ENCODE results near the gene SHANK1. TPM values are rescaled to one million over a fixed set of nuclear protein-coding genes. Genes with fewer than 3 reads are reported as not detected.

The SHANK1 gene
- total RNA-seq, 4 donors from 2014 or later, result 4.0 to 6.5 TPM; not detected in 2

- no peak for TF ChIP-seq CTCF (IDR thresholded peaks at IDR 0.05)
- H3K36me3 ChIP-seq, result no peaks in the 10 kb centered on the region
- no peaks in the 10 kb centered on the region for H3K9me3 ChIP-seq
- H3K27ac ChIP-seq, result no peak overlapping the region
- no peak for DNase-seq
- H3K4me3 ChIP-seq, result no peak overlapping the region
- H3K4me1 ChIP-seq, result no peaks in the 10 kb centered on the region
- intact Hi-C loops (cut with DNase I; ENCODE audit: low total_unique reads), result no loop called here
- peaks cover 5 to 14% of the 10 kb centered on the region in 2 donors for H3K27me3 ChIP-seq
Measured at GRCh38 chr19:50659318-50660087, 60.1 kb downstream of the SHANK1 start.

- peak overlapping the region in 1 of 2 donors; percentile 26 for H3K27ac ChIP-seq
- intact Hi-C loops (cut with DNase I; ENCODE audit: low total_unique reads), result no loop called here
- no peaks in the 10 kb centered on the region for H3K36me3 ChIP-seq
- peak; percentile 14 to 78 for TF ChIP-seq POLR2A (IDR thresholded peaks at IDR 0.05)
- TF ChIP-seq CTCF (IDR thresholded peaks at IDR 0.05), result peak in 1 of 4 experiments; percentile 26
- peaks cover 5 to 14% of the 10 kb centered on the region in 2 donors for H3K27me3 ChIP-seq
- no peaks in the 10 kb centered on the region for H3K4me1 ChIP-seq
- DNase-seq, result peak; percentile 21 to 23
- H3K9me3 ChIP-seq, result no peaks in the 10 kb centered on the region
- H3K4me3 ChIP-seq, result no peak overlapping the region
Measured at GRCh38 chr19:50658441-50659317, 60.9 kb downstream of the SHANK1 start.

- TF ChIP-seq CTCF (IDR thresholded peaks at IDR 0.05), result no peak
- H3K27ac ChIP-seq, result no peak overlapping the region
- peaks cover 5 to 14% of the 10 kb centered on the region in 2 donors for H3K27me3 ChIP-seq
- H3K36me3 ChIP-seq, result no peaks in the 10 kb centered on the region
- H3K9me3 ChIP-seq, result no peaks in the 10 kb centered on the region
- intact Hi-C loops (cut with DNase I; ENCODE audit: low total_unique reads), result no loop called here
- H3K4me1 ChIP-seq, result no peaks in the 10 kb centered on the region
- peak; percentile 59 to 79 for DNase-seq
- H3K4me3 ChIP-seq, result no peak overlapping the region
Measured at GRCh38 chr19:50657712-50658440, 61.7 kb downstream of the SHANK1 start.

DNA sequence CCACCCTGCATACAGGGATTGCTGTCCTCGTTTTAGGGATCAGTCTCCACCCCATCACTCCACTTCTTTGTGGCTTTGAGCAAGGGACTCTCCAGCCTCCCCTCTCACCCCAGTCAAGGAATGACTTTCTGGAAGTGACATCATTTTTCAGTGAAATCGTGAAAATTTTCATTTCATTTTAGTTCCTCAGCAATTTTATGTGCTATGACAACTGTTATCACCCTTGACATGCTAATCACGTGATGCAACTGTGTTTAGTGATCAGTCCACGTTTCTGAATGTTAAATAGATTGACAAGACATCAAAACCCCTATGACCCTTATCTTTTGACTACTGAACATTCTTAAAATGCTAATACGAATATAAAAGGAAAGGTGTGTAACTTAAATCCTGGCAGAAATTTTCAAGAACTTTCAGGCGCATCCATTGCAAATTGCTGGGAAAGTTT, 62.4 kb downstream of the SHANK1 start:
- H3K9me3 ChIP-seq, result no peaks in the 10 kb centered on the region
- no peak for TF ChIP-seq POLR2A (IDR thresholded peaks at IDR 0.05)
- TF ChIP-seq CTCF (IDR thresholded peaks at IDR 0.05), result no peak
- intact Hi-C loops (cut with DNase I; ENCODE audit: low total_unique reads), result no loop called here
- no peak for DNase-seq
- H3K4me1 ChIP-seq, result no peaks in the 10 kb centered on the region
- H3K27ac ChIP-seq, result no peak overlapping the region
- peaks cover 5 to 14% of the 10 kb centered on the region in 2 donors for H3K27me3 ChIP-seq
- no peak overlapping the region for H3K4me3 ChIP-seq
- H3K36me3 ChIP-seq, result no peaks in the 10 kb centered on the region
